GM12865 (cell line): ENCODE results near the gene TRMT1.

Experiments used
- DNase-seq: peaks from one replicate; pipeline ENCODE4 v3.0.0; 2010; ENCODE audit warnings: low read depth
- H3K4me3 ChIP-seq: 2 replicates; pipeline ENCODE4 v1.5.1; 2011; ENCODE audit warnings: mild to moderate bottlenecking, low read depth, low read length, control low read depth
- CTCF ChIP-seq: IDR thresholded peaks from 2 replicates; pipeline ENCODE4 v1.5.1; 2011; ENCODE audit warnings: low read length, control low read depth, low read depth, inconsistent platforms; ENCODE audit not compliant: insufficient read depth; ENCODE audit errors: missing control alignments

The TRMT1 gene

GRCh38 chr19:13099073-13099999 lies 17.2 kb downstream of the TRMT1 start:
- TF ChIP-seq CTCF = no peak
- DNase-seq = peak; percentile 88
- H3K4me3 ChIP-seq = peak overlapping the region; percentile 43

GRCh38 chr19:13098277-13099072 lies 18.1 kb downstream of the TRMT1 start:
- DNase-seq = no peak
- no peak for TF ChIP-seq CTCF
- peak overlapping the region; percentile 43; the same call in 1 of the 2 replicates for H3K4me3 ChIP-seq

GRCh38 chr19:13097463-13098258 lies 18.9 kb downstream of the TRMT1 start:
- DNase-seq = no peak
- TF ChIP-seq CTCF = no peak
- no peak overlapping the region for H3K4me3 ChIP-seq

- H3K4me3 ChIP-seq = no peak overlapping the region
- no peak for DNase-seq
- no peak for TF ChIP-seq CTCF
These were observed 19.5 kb downstream of the TRMT1 start for GRCh38 chr19:13097033-13097462.

- TF ChIP-seq CTCF = no peak
- no peak for DNase-seq
- no peak overlapping the region for H3K4me3 ChIP-seq
These were observed 20.3 kb downstream of the TRMT1 start for GRCh38 chr19:13095934-13096927.

GRCh38 chr19:13095393-13095784 lies 21.2 kb downstream of the TRMT1 start:
- no peak overlapping the region for H3K4me3 ChIP-seq

More at GRCh38 chr19:13095393-13095784, 21.2 kb downstream of the TRMT1 start:
- TF ChIP-seq CTCF = no peak
- no peak for DNase-seq
